Measurements from ENCODE around the gene DELE1.

DNA sequence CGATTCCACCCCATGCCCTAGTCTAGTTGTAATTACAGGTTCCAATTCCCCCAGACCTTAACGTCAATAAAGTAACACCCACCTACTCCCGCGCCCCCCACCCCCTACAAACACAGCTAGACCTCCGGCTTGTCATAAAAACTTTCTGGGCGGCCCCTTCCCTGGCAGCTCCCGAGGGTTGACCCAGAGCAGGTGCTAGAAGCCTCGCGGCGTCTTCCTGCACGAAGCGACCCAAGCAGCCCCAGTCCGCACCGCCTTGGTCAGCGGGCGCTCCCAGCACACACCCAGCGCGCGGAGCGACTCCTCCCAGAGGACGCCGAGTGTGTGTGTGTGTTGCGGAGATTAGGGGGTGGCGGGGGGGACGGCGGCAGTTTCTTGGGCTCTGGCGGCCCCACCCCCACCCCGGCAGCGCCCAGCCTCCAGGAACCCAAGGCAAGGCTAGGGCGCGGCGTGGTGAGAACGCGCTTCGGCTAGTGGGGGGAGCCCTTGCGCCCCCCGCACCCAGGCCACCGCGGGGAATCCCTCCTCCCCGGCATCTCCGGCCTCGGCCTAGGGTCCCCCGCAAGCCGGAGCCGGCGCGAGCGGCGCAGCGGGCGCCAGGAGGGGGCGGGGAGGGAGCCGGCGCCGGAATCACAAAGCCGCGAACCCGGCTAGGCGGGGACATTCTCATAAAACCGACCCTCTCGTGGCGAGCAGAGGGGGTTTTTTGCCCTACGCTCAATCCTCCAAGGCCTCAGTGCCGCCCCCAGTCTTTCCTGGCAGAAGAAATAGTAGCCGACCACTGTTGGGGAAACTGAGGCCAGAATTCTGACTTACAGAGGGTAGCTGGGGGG is 47.7 kb upstream of the DELE1 start:
- TF ChIP-seq EZH2phosphoT487 (IDR thresholded peaks at IDR 0.05; ENCODE audit: borderline replicate concordance): no peak
- TF ChIP-seq, protein P1, sequence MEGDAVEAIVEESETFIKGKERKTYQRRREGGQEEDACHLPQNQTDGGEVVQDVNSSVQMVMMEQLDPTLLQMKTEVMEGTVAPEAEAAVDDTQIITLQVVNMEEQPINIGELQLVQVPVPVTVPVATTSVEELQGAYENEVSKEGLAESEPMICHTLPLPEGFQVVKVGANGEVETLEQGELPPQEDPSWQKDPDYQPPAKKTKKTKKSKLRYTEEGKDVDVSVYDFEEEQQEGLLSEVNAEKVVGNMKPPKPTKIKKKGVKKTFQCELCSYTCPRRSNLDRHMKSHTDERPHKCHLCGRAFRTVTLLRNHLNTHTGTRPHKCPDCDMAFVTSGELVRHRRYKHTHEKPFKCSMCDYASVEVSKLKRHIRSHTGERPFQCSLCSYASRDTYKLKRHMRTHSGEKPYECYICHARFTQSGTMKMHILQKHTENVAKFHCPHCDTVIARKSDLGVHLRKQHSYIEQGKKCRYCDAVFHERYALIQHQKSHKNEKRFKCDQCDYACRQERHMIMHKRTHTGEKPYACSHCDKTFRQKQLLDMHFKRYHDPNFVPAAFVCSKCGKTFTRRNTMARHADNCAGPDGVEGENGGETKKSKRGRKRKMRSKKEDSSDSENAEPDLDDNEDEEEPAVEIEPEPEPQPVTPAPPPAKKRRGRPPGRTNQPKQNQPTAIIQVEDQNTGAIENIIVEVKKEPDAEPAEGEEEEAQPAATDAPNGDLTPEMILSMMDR (conservative IDR thresholded peaks at IDR 0.05; ENCODE audit: low read length): peak; percentile 22
